ENCODE measurements around the gene GNG10.
"Not testable (repeated sequence)": the region's sequence is repeated elsewhere in the genome, so short reads cannot be mapped to it uniquely, and the experiment has no call there.

GNG10 gene

GRCh38 chr9:111661150-111661801 lies at the start of gene GNG10:
TSS of gene GNG10 (plus strand) at chr9:111661605. CDS start at chr9:111661635, 30 bp downstream.
- peak; percentile 46 to 70 (median 58) for DNase-seq

DNA sequence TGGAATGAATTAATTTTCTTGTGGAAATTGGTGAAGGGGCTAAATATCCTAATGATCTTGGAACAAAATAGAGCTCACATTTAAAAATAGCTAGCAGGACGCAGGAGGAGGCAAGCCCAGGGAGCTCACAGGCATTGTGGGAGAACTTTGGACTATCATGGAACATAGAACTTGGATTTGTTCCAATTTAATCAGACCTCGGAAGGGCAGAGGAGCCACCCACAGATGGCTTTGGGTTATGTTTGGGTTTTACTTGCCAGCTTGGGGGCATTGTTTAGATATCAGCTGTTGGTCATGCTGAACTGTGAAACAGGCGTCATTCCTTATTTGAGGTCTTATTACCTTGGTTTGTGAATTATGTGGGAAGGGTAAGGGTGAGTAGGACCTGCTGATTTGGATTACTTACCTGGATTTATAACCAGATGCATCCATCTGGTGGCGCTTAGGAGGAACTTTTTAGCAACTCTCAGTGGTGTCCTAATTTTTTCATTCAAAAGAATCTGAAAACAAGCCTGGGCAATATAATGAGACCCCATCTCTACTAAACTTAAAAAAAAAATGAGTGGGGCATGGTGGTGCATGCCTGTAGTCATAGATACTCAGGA lies 47.9 kb upstream of the GNG10 start:
- no peak for DNase-seq

GRCh38 chr9:111615928-111616327 lies 45.5 kb upstream of the GNG10 start:
- DNase-seq: no peak

DNA sequence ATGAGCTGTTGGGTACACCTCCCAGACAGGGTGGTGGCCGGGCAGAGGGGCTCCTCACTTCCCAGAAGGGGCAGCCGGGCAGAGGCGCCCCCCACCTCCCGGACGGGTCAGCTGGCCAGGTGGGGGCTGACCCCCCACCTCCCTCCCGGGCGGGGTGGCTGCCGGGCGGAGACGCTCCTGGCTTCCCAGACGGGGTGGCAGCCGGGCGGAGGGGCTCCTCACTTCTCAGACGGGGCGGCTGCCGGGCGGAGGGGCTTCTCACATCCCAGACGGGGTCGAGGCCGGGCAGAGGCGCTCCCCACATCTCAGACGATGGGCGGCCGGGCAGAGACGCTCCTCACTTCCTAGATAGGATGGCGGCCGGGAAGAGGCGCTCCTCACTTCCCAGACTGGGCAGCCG lies 44.1 kb upstream of the GNG10 start:
- not testable (repeated sequence) for DNase-seq

GRCh38 chr9:111621895-111622480 lies 39.4 kb upstream of the GNG10 start:
- DNase-seq: peak in 2 of 6 experiments; percentile 4 to 32

GRCh38 chr9:111622626-111623025 lies 38.8 kb upstream of the GNG10 start:
- no peak for DNase-seq

DNA sequence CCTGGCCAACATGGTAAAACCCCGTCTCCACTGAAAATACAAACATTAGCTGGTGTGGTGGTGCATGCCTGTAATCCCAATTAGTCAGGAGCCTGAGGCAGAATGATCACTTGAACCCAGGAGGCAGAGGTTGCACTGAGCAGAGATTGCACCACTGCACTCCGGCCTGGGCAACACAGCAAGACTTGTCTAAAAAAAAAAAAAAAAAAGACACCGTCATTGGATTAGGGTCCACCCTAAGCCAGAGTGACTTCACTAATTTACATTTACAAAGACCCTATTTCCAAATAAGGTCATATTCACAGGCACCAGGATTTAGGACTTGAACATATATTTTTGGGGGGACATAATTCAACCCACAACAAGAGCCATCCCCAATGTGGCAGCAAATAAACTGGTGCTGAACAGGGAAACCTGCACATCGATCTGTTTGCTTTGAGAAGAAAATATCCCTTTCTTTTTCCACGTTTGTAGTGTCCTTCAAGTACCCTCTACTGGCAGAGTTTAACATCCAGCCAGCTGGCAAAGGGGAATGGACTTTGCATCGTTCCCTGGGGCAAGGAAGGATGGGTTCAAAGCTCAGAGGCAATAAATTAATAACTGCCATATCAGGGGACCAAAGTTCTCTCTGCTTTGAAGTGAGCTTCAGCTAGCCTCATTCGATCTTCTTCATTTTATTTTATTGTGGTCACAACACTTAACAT lies 34.0 kb upstream of the GNG10 start:
- no peak for DNase-seq

GRCh38 chr9:111628411-111628810 lies 33.0 kb upstream of the GNG10 start:
- DNase-seq: no peak

DNA sequence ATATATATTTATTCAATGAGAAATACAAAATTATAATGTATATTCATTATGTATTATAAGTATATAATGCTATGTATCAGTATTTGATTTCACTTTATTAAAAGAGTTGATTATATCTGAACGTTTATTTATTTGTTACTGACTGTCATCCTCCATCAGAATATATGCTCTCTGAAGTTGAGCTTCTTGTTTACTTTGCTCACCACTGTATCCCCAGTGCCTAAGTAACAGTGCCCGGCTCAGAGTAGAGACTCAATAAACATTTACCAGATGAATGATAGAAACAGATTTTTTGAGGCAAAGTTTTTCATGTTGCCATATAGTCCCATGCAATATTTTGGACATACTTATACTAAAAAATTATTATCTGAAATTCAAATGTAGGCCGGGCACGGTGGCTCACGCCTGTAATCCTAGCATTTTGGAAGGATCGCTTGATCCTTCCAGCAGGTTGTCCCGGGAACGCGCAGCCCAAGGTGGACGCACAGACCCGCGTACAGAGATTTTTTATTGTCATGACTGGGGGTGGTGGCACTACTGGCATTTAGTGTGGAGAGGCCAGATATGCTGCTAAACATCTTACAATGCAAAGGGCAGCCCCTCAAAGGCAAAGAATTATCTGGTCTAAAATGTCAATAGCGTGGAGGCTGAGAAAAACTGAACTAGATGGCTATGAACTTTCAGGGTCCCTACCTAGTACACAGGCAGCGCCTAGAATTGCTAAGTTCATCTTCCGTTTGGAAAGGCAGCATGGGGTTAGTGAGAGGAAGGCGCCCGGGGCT lies 31.0 kb upstream of the GNG10 start:
- DNase-seq: peak in 2 of 6 experiments; percentile 0 to 17

DNA sequence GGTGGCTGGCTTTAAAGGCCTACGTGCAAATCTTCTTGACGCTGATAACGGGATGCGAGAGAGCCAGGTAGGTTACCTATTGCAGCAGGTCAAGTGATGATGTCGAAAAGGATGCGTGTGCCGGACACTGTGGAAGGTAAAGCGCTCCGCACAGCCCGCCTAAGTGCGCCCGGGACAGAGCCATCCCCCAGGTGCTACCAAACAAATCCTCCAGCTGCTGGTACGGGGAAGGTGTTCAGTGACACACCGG lies 30.5 kb upstream of the GNG10 start:
- no peak for DNase-seq

DNA sequence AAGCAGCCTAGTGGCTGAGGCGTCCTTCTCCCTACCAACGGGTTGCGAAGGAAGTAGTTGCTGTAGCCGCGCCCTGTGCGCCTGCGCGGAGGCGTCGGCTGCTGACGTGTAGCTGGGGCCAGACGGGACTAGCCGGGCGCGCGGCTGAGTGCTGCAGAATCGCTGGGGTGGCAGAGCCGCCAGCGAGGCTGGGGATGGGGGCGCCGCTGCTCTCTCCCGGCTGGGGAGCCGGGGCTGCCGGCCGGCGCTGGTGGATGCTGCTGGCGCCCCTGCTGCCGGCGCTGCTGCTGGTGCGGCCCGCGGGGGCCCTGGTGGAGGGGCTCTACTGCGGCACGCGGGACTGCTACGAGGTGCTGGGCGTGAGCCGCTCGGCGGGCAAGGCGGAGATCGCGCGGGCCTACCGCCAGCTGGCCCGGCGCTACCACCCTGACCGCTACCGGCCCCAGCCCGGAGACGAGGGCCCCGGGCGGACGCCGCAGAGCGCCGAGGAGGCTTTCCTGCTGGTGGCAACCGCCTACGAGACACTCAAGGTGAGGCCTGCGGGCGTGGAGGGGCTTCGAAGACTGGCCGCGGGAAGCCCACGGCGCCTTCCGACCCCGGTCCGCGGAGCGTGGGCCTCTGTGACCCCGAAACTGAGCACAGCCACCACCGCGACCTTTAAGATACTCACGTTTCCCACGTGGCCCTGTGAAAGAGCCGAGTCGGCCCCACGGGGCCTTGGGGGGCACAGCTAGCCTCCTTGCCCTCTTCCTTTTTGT lies 30.0 kb upstream of the GNG10 start, which contains the start of gene DNAJC25:
DNAJC25 (plus strand) TSS at position 121 of the 758 bp plus-strand sequence; CDS start at position 195, 74 bp downstream.
- peak; percentile 89 to 97 (median 96) for DNase-seq

- DNase-seq: no peak
These were observed 29.3 kb upstream of the GNG10 start for GRCh38 chr9:111632060-111632459.

- DNase-seq: no peak
These were observed 28.6 kb upstream of the GNG10 start for GRCh38 chr9:111632695-111633388.

- DNase-seq: no peak
These were observed 28.0 kb upstream of the GNG10 start for GRCh38 chr9:111633389-111633736.

DNA sequence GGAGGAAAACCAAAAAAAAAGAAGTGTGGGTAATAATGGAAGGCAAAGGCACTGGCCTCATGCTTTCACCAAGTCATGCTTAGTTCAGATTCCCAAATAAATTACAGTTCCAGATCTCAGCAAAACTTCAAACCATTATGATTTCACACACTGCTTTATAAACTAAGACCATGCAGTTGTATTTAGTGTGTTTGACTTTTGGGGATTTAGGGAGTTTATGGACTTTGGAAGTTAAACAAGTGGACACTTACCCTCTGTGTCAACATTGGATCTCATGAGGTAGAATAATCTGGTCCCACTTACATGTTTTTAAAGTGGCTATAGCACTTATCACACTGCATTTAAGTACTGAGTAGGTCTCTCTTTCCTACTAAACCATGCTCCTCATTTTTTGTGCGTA lies 26.5 kb upstream of the GNG10 start:
- DNase-seq: no peak

- DNase-seq: no peak
These were observed 23.9 kb upstream of the GNG10 start for GRCh38 chr9:111637421-111637950.

DNA sequence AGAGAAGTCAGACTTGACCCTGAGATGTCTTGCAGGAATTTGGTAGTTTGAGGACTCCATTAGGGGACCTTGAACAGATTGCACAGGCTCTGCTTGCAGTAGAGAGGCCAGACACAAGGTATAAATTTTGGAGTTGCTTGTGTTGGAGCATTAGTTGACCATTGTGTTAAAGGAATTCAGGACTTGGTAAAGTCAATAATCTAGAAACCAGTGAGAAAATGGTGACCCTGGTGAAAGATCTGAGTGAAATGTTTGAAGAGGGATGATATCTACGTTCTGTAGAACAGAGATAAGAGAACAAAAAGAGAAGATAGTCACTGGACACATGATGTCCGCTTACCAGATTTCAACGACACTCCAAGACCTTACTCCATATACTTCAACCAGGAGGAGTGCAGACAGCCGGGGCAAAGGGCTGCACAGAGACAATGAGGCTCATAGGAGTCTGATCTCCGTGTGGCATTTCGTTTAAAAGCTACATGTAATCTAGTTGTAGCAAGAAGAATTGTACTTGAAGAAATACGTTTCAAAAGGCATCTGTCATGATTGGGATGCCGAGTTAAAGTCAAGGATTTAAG lies 17.1 kb upstream of the GNG10 start:
- DNase-seq: no peak

GRCh38 chr9:111645806-111646205 lies 15.6 kb upstream of the GNG10 start:
- no peak for DNase-seq

DNA sequence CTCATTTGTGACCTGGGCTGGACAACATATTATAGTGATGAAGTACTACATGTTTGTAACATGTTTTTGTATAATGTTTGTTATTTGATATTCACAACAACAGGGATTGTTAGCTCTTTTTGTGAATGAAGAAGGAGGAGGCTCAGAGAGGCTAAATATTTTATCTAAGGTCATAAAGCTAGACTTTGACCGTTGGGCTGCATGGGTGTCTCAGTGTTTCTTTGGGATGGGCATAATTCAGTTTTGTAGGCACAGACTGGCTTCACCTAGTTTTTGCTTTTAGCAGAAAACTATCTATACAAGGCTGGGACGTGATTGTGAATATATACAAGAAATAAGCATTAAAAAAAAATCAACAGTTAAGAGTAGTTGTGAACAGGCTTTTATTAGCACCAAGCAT lies 15.0 kb upstream of the GNG10 start:
- DNase-seq: no peak

DNA sequence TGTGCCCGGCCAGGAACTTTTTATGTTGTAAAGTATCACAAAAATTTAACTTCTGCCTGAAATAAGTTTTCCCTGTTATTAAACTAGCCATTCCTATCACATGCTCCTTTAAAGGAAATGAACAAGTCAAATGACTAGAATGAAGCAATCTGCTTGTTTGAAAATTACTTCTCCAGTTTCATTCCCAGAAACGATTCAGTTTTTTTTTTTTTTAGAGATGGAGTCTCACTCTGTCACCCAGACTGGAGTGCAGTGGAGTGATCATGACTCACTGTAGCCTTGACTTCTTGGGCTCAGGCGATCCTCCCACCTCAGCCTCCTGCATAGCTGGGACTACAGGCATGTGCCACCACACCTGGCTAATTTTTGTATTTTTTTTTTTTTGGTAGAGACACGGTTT lies 13.3 kb upstream of the GNG10 start:
- no peak for DNase-seq

GRCh38 chr9:111649016-111649415 lies 12.4 kb upstream of the GNG10 start:
- no peak for DNase-seq

All from stimulated activated naive CD4-positive, alpha-beta T cell (primary cell).